ENCODE results near the gene CLNK. TPM values are rescaled to one million over a fixed set of nuclear protein-coding genes. Genes with fewer than 3 reads are reported as not detected.

CLNK gene
- total RNA-seq, 4 donors from 2014 or later, result 0.17 TPM; not detected in 3

DNA sequence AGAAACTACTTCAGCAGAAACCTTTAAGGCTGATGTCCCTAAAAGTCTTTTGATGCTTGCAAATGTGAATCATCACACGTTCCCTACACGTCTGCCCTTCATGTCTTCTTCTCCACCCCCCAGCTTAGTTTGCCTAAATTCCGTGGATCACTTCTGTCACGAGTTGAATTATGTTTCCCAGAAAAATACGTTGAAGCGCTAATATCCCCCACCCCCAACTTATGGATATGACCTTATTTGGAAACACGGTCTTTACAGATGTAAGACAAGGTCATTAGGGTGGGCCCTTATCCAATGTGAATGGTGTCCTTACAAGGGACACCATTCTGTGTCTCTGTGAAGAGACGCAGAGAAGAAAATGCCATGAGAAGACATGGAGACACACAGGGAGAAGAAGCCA is 225.3 kb downstream of the CLNK start:
- no peak for TF ChIP-seq CTCF (IDR thresholded peaks at IDR 0.05; ENCODE audit: low read depth)

DNA sequence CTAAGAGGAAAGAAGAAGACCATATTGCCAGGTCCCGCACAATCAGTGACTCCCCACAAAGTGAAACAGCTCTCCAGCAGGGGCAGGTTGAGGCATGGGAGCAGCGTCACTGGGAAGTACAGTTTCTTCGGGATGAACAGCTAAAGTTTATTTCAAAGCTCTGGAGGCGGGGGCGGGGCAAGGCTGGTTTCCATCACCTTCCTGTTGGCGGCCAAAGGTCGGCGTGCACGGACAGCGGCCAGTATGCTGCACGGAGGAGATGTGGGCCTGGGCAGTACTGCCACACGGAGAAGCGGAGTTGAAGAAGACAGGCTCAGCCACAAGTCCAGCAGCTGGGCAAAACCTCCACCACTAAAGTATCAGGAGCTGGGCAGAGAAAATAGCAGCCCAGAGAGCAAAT is 226.4 kb downstream of the CLNK start:
- TF ChIP-seq CTCF (IDR thresholded peaks at IDR 0.05; ENCODE audit: low read depth), result no peak

DNA sequence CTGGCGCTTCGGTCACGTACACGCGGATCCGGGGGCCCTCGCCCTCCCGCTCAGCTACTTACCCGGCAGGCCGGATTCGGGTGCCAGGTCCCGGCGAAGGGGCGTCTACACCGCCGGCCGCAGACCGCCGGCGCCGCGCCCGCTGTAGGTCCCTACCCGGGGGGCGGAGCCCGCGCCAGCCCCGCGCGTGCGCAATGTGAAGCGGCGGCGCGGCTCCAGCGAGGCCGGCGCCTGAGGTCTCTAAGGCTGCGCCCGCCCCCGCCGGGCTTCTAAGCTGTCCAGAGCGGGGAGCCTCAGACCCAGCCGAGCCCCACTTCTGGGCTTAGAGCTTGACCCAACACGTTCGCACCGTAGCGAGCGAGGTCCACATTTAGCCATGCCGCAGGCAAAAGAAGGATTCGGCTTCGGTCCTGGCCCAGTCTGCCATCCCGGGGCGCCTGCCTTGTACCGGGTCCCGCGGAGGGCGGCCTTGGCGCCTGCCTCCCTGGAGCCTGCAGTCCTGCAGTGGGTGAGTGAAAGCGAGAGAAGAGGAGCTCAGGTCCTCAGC is 227.2 kb downstream of the CLNK start, which contains the start of gene ZNF518B:
TSS of gene ZNF518B (minus strand) at position 172 of the 547 bp plus-strand sequence. CDS start 11,098 bp downstream, outside the sequence.
- TF ChIP-seq CTCF (IDR thresholded peaks at IDR 0.05; ENCODE audit: low read depth), result no peak

DNA sequence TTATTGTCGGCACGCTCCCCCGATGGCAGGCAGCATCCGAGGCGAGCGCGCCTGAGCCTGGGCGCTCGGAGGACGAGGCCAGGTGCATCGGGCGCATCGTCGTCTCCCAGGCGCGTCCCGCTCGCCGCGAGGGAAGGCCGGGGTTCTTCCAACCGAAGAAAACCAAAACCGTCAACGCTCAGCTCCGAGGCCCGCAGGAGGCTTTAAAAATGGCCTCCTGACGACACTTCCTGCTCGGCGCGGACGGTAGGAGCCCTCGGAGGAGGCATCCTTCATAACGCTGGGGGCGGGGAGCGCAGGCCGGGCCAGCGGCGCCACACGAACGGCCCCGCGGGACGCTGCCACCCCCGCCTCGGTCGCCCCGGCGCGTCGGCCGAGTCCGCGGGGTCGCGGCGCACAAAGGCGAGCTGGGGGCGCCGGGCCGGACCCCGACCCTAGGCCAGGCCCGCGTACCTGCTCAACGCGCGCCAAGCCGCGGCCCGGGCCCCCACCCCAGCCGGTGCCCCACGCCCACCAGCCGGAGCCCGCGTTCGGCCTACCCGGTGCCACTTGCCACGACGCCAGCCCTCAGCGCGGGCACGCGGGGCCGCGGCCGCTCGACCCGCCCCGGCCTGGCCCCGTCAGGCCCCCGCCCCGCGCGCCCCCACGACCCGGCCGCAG is 227.8 kb downstream of the CLNK start:
- no peak for TF ChIP-seq CTCF (IDR thresholded peaks at IDR 0.05; ENCODE audit: low read depth)

DNA sequence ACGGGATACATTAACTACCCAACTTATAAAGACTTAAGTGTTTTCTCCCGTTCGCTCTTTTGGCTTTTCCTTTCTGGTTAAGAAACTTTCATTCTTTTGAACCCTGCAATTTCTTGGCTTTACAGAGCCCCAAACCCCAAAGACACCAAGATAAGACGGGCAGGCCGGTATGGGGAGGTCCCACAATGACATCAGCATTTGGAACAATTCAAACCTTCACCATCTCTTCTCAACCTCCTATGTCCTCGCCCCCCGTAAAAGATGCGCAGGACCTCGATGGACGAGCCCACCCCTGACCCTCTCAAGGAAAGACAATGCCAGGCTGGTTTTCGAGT is 228.3 kb downstream of the CLNK start:
- TF ChIP-seq CTCF (IDR thresholded peaks at IDR 0.05; ENCODE audit: low read depth), result no peak

DNA sequence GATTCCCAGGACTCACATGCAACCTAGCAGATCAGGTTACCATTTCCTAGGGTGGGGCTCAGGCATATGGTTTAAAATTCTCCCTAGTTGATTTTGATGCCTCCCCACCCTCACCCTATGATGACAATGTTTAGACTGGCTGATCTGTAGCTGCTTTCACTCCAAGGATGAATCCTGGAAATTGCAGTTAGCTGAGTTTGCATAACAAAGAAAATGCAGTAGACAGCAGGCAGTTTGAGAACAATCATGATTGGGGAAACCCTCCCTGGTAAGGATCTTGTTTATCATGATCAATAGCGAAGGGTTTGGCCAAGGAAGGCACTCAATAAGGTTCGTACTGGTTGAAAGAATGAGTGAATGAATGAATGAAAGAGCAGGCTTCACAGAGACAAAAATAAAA is 229.4 kb downstream of the CLNK start:
- no peak for TF ChIP-seq CTCF (IDR thresholded peaks at IDR 0.05; ENCODE audit: low read depth)

GRCh38 chr4:10454726-10455125 is 229.8 kb downstream of the CLNK start:
- no peak for TF ChIP-seq CTCF (IDR thresholded peaks at IDR 0.05; ENCODE audit: low read depth)
